T-helper 2 cell treated with Interferon-gamma antibody and Interleukin-4, amounts not matched to agents 5 μg/mL and 100 μg/mL, for 36 hours (primary cell): ENCODE measurements around the gene FPR1.
A peak's percentile ranks its signal among the peaks of the same experiment; 100 is the strongest.

ENCODE experiments used
- DNase-seq: peaks from one replicate; pipeline ENCODE4 v3.0.0; 2021; ENCODE audit warnings: low spot score
- H3K27ac Mint-ChIP-seq: one replicate; pipeline ENCODE4 v1.8.0; 2021; ENCODE audit warnings: mild to moderate bottlenecking, mixed read lengths
- H3K27me3 Mint-ChIP-seq: one replicate; pipeline ENCODE4 v1.8.0; 2021; ENCODE audit warnings: low read depth, mixed read lengths
- H3K36me3 Mint-ChIP-seq: one replicate; pipeline ENCODE4 v1.8.0; 2021; ENCODE audit warnings: low read depth, mixed read lengths
- H3K4me1 Mint-ChIP-seq: one replicate; pipeline ENCODE4 v1.8.0; 2021; ENCODE audit warnings: low read depth, mixed read lengths
- H3K4me3 Mint-ChIP-seq: one replicate; pipeline ENCODE4 v1.8.0; 2022; ENCODE audit warnings: mild to moderate bottlenecking, moderate library complexity, mixed read lengths
- H3K9me3 Mint-ChIP-seq: one replicate; pipeline ENCODE4 v1.8.0; 2021; ENCODE audit warnings: mixed read lengths

Gene FPR1

DNA sequence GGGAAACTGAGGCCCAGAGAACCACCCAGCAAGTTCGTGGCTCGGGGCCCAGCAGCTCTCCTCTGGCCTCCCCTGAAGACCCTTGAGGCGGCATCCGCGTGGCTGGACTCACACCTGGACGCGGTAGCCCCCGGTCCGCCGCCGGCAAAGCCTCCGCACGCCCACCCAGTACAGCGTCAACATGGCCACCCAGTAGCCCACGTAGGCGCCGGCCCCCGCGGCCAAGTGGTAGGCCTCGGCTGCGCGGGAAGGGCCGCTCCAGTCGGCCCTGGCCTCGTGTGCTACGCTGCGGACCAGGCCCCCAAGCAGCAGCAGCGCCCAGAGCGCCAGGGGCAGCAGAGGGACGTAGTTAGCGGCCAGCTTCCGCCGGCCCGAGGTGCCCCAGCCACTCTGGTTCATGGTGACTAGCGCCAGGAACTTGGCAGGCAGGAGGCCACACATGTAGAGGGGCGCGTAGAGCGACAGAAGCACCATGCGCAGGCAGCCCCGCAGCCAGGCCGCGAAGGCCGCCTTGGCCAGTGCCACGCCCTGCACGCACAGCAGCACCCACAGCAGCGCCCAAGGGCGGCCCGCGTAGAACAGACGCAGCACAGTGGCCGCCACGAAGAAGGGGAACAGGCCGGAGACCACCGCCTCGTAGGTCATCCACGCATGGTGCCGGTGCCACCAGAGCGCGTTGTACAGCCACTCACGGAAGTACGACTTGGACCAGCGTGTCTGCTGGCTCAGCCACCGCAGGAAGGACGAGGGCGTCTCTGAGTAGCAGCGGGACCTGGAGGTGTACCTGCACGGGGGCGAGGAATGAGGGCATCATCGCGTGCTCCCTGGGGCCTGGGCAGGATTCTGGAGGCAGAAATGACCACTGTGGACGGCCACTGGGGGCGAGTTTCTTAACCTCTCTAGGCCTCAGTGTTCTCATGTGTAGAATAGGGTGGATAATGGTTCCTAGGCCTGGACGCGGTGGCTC lies 38.1 kb downstream of the FPR1 start:
- no peaks in the 10 kb centered on the region for H3K4me1 Mint-ChIP-seq
- peaks cover 16% of the 10 kb centered on the region for H3K27me3 Mint-ChIP-seq
- H3K36me3 Mint-ChIP-seq = no peaks in the 10 kb centered on the region
- H3K27ac Mint-ChIP-seq = no peak overlapping the region
- H3K4me3 Mint-ChIP-seq = no peak overlapping the region
- H3K9me3 Mint-ChIP-seq = no peaks in the 10 kb centered on the region
- no peak for DNase-seq

DNA sequence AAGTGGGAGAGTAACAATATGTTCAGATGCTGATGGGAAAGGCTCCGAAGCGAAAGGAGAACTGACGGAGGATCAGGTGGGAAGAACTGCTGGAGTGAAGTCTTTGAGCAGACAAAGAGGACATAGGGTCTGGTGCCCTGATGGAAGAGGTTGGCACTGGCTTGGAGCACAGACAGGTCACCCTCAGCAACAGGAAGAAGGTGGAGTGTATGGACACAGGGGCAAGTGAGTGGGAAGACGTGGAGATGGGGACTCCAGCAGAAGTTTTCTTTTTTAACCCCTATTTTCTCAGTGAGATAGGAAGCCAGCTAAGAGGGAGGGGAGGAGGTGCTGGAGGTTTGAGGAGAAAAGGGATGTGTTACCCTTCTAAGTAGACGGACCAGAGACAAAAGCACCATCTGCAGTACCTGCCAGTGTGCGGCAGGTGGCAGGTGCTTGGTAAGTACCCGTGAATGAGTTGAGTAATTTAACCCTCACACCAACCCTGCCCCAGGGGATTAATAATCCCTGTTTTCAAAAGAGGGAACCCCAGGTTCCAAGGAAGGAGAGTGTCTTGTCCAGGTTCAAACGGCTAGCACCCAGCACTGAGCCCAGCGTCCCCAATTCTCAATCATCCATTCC lies 39.1 kb downstream of the FPR1 start:
- H3K9me3 Mint-ChIP-seq = no peaks in the 10 kb centered on the region
- H3K36me3 Mint-ChIP-seq = peaks cover under 1% of the 10 kb centered on the region
- no peak overlapping the region for H3K27ac Mint-ChIP-seq
- H3K27me3 Mint-ChIP-seq = peaks cover 10% of the 10 kb centered on the region
- H3K4me3 Mint-ChIP-seq = no peak overlapping the region
- DNase-seq = no peak
- H3K4me1 Mint-ChIP-seq = no peaks in the 10 kb centered on the region

DNA sequence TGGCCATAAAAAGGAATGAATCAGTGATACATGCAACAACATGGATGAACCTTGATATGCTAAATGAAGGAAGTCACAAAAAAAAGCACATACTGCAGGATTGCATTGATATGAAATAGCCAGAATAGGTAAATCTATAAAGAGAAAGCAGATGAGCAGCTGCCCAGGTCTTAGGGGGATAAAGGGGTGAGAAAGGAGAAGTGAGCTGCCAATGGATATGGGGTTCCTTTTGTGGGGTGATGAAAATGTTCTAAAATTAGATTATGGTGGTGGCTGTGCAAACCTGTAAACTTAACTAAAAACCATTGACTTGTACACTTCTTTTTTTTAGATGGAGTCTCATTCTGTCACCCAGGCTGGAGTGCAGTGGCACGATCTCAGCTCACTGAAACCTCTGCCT lies 40.0 kb downstream of the FPR1 start:
- Mint-ChIP-seq H3K4me1 (no peaks in the 10 kb centered on the region), H3K4me3 (no peak overlapping the region), H3K27ac (no peak overlapping the region), H3K27me3 (peaks cover 10% of the 10 kb centered on the region), H3K36me3 (peaks cover 2% of the 10 kb centered on the region), H3K9me3 (no peaks in the 10 kb centered on the region)
- no peak for DNase-seq

DNA sequence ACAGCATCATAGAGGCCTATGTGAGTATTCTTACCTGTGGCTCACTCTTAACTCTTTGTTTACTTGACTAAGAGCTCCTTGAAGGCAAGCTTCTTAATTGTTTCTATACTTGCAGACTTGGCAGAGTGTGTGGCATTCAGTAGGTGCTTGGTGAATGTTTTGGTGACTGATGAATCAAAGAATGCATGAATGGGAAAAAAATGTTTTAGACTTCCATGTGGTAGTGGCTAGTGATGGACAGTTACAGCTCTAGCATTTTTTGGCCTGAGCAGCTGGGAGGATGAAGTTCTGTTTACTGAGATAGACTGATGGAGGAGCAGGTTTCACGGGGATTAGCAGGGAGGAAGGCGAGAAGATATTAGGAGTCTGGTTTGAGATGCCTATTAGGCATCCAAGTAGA lies 41.5 kb downstream of the FPR1 start:
- Mint-ChIP-seq H3K4me1 (peaks cover 3% of the 10 kb centered on the region), H3K27ac (no peak overlapping the region), H3K36me3 (peaks cover 12% of the 10 kb centered on the region), H3K9me3 (no peaks in the 10 kb centered on the region), H3K27me3 (peaks cover 7% of the 10 kb centered on the region), H3K4me3 (no peak overlapping the region)
- DNase-seq = no peak

DNA sequence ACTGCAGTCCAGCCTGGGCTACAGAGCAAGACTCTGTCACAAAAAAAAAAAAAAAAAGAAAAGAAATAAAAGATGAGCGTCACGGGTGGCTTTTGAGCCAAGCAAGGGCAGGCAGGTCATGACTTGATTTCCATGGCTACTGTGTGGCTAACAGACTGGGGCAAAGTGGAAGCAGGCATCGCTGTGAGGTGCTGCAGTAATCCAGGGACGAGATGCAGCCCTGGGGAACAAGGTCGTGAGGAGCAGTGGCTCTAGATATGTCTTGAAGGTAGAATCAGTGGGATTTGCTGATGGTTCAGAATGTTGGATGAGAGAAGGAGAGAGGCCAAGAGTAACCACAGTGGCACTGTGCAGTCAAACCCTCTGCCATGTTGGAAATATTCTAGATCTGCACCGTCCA lies 42.1 kb downstream of the FPR1 start:
- H3K36me3 Mint-ChIP-seq = peaks cover 16% of the 10 kb centered on the region
- no peak for DNase-seq
- no peak overlapping the region for H3K4me3 Mint-ChIP-seq
- no peaks in the 10 kb centered on the region for H3K9me3 Mint-ChIP-seq
- peaks cover 7% of the 10 kb centered on the region for H3K27me3 Mint-ChIP-seq
- H3K27ac Mint-ChIP-seq = no peak overlapping the region
- H3K4me1 Mint-ChIP-seq = peaks cover 6% of the 10 kb centered on the region

DNA sequence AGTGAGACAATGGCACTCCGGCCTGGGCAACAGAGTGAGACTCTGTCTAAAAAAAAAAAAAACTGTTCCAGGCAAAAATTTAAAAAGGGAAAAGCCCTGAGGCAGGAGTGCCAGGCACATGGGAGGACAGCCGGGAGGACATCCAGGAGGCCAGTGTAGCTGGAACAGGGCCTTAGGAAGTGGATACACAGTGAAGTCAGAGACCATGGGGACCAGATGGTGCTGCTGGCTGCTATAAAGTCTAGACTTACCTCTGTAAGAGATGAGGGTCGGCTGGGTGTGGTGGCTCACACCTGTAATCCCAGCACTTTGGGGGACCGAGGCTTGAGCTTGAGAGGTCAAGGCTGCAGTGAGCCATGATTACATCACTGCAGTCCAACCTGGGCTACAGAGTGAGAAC lies 42.9 kb downstream of the FPR1 start:
- Mint-ChIP-seq H3K4me3 (no peak overlapping the region), H3K27ac (no peak overlapping the region), H3K4me1 (peaks cover 6% of the 10 kb centered on the region), H3K36me3 (peaks cover 18% of the 10 kb centered on the region), H3K27me3 (peaks cover 7% of the 10 kb centered on the region), H3K9me3 (no peaks in the 10 kb centered on the region)
- DNase-seq = no peak

DNA sequence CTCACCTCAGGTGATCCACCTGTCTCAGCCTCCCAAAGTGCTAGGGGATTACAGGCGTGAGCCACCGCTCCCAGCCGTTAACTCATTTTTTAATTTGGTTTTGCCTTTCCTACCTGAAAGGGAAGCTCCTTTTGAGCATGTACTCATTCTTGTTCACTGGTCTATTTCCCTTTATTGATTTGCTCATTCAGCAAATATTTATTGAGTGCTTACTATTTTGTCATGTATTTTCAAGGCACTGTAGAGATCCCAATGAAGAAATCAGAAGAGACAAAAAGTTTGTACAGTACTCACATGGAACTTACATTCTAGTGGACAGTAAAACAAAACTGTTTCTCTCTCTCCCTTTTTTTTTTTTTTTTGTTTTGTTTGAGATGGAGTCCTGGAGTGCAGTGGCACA lies 44.8 kb downstream of the FPR1 start:
- peaks cover 18% of the 10 kb centered on the region for H3K36me3 Mint-ChIP-seq
- H3K4me1 Mint-ChIP-seq = peaks cover 15% of the 10 kb centered on the region
- no peaks in the 10 kb centered on the region for H3K9me3 Mint-ChIP-seq
- H3K4me3 Mint-ChIP-seq = no peak overlapping the region
- no peak overlapping the region for H3K27ac Mint-ChIP-seq
- H3K27me3 Mint-ChIP-seq = peaks cover 10% of the 10 kb centered on the region
- no peak for DNase-seq

DNA sequence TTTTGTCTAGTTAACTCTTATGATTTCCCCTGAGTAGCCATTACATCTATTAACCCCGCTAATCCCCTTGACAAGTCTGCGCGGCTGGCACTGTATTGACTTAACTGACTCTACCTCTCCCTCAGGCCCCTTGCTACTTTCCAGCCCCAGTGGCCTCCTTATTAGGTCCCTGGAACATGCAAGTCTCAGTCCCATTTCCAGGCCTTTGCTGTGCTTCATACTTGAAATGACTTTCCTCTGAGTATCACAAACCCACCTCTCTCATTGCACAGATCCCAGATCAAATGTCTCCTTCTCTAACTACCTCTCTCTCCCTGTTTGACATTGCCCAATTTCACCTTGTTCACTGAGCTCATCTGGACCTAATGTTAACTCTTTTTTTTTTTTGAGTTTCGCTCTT lies 45.4 kb downstream of the FPR1 start:
- no peak for DNase-seq
- Mint-ChIP-seq H3K4me1 (peaks cover 15% of the 10 kb centered on the region), H3K27me3 (peaks cover 10% of the 10 kb centered on the region), H3K27ac (peak overlapping the region; percentile 51), H3K4me3 (peak overlapping the region; percentile 44), H3K36me3 (peaks cover 20% of the 10 kb centered on the region), H3K9me3 (no peaks in the 10 kb centered on the region)

DNA sequence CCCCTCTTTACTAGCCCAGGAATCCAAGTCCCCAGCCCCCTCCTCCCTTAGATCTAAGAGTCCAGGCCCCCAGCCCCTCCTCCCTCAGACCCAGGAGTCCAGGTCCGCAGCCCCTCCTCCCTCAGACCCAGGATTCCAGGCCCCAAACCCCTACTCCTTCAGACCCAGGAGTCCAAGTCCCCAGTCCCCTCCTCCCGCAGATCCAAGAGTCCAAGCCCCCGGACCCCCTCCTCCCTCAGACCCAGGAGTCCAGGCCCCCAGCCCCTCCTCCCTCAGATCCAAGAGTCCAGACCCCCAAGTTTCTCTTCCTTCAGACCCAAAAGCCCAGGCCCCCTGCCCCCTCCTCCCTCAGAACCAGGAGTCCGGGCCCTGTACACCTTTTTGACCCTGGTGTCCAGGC lies 47.1 kb downstream of the FPR1 start:
- Mint-ChIP-seq H3K9me3 (no peaks in the 10 kb centered on the region), H3K4me3 (peak overlapping the region; percentile 89), H3K36me3 (peaks cover 20% of the 10 kb centered on the region), H3K27me3 (peaks cover 2% of the 10 kb centered on the region), H3K4me1 (peaks cover 15% of the 10 kb centered on the region), H3K27ac (peak overlapping the region; percentile 89)
- DNase-seq = no peak

DNA sequence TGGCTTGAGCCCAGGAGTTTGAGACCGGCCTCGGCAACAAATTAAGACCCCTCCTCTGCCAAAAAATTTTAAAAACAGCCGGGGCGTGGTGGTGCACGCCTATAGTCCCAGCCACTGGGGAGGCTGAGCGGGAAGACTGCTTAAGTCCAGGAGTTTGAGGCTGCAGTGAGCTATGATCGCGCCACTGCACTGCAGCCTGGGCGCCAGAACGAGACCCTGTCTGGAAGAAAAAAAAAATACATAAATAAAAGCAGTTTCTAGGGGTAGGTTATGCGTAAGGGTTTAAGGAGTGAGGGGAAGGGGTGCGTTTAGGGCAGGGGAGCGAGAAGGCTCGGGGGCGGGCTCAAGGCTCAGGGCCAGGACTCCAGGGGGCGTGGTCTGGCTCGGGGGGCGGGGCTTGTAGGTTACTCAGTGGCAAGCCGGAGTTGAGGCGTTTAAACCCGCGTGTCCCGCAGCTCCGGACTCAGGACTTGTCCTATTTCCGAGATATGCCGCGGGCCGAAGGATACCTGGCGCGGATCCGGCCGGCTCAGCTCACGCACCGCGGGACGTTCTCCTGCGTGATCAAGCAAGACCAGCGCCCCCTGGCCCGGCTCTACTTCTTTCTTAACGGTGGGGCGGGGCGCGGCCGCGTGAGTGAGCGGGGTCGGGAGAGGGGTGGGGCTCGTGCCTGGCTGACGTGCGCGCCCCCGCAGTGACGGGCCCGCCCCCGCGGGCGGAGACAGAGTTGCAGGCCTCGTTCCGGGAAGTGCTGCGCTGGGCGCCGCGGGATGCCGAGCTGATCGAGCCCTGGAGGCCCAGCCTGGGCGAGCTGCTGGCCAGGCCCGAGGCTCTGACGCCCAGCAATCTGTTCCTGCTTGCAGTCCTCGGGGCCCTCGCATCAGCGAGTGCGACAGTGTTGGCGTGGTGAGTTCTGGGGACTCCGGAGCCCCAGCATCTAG lies 47.8 kb downstream of the FPR1 start:
- Mint-ChIP-seq H3K4me1 (peaks cover 15% of the 10 kb centered on the region), H3K36me3 (peaks cover 20% of the 10 kb centered on the region), H3K27me3 (peaks cover 2% of the 10 kb centered on the region), H3K4me3 (peak overlapping the region; percentile 89), H3K9me3 (no peaks in the 10 kb centered on the region), H3K27ac (peak overlapping the region; percentile 89)
- DNase-seq = peak; percentile 97

DNA sequence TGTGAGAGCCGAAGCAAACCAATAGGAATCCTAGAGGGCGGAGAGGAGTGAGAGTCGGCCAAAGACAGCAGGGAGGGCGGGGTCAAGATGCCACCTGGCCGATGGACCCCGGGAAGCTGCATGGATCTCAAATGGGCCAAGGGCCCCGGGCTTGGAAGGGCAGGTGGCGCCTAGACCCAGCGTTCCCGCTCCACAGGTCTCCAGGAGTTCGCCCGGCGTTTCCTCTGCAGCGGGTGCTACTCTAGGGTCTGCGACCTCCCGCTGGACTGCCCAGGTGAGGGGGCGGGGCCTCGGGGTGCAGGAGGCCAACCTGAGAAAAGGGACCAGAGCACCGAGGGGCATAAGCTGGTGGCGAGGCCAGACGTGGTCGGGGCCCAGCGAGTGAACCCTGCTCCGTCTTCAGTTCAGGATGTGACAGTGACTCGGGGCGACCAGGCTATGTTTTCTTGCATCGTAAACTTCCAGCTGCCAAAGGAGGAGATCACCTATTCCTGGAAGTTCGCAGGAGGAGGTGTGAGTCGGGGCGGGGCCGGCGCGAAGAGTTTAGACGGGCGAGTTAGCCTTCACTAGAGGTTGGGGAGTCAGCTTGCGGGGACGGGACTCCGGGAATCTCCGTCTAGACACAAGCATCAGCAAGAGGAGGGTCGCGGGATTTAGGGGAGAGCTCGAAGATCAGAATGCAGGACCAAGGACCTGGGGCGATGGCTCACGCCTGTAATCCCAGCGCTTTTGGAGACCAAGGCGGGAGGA lies 48.7 kb downstream of the FPR1 start:
- Mint-ChIP-seq H3K27ac (peak overlapping the region; percentile 46), H3K9me3 (no peaks in the 10 kb centered on the region), H3K27me3 (peaks cover 2% of the 10 kb centered on the region), H3K36me3 (peaks cover 20% of the 10 kb centered on the region), H3K4me3 (peak overlapping the region; percentile 89), H3K4me1 (peaks cover 15% of the 10 kb centered on the region)
- DNase-seq = no peak

DNA sequence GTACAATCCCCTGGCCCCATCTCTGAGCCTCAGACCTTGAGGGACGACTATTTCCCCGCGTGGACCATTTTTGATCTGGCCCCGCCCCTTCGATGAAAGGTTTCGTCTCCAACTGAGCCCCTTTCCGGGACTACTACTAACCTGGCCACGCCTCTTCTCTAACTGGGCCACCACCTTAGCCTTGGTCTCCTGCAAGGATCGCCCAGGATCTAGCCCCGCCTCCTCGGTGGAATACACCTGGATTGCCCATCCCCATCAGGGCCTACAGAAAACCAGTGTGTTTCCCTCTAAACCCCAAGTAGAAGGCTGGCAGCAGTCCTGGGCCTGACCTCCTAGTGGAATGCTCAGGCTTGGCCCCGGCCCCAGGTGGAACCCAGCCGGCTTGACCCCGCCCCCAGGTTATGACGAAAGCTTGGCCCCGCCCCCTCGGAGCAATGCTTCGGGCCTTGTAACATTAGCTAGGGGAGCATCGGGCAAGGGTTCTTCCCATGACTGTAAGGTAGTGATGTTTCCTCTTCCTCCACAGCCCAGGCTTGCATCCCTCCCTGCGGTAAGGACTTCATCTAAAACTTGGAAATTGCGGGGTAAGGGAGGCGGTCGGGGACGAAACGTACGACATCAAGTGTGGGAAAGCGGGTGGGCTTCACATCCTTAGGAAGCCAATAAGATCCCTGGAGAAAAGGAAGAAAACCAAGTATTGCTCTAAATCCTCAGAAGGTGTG lies 49.4 kb downstream of the FPR1 start:
- H3K9me3 Mint-ChIP-seq = no peaks in the 10 kb centered on the region
- H3K27me3 Mint-ChIP-seq = peaks cover 2% of the 10 kb centered on the region
- peaks cover 15% of the 10 kb centered on the region for H3K4me1 Mint-ChIP-seq
- H3K4me3 Mint-ChIP-seq = peak overlapping the region; percentile 89
- no peak overlapping the region for H3K27ac Mint-ChIP-seq
- peaks cover 17% of the 10 kb centered on the region for H3K36me3 Mint-ChIP-seq
- no peak for DNase-seq
